GM19025 (cell line): ENCODE results near the gene WNT16.
A peak's percentile ranks its signal among the peaks of the same experiment; 100 is the strongest.
"Not testable (repeated sequence)": the region's sequence is repeated elsewhere in the genome, so short reads cannot be mapped to it uniquely, and the experiment has no call there.

Experiments used
- ATAC-seq: cut with Tn5 transposase; IDR thresholded peaks from one replicate; pipeline ENCODE4 v1.9.1; 2021; ENCODE audit warnings: mild to moderate bottlenecking, low read depth, moderate library complexity; ENCODE audit not compliant: unreplicated experiment

The WNT16 gene

DNA sequence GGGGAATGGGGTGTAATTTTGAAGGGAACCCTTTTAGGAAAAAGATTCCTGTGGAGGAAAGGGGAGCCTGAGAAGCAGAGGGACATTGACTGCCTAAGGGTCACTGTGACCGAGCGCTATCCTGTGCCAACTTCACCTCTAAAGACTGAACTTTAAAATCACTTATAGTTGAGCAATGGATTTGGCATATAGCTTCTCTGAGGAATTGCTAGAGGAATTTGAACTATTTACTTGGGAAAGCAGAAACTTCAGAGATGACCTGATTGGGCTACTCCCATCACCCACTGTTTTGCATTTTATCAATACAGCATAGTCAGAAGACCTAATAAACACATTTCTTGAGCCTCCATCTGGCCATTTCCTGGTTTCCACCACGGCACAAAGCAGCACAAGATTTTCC, 23.7 kb upstream of the WNT16 start:
- no peak for ATAC-seq

DNA sequence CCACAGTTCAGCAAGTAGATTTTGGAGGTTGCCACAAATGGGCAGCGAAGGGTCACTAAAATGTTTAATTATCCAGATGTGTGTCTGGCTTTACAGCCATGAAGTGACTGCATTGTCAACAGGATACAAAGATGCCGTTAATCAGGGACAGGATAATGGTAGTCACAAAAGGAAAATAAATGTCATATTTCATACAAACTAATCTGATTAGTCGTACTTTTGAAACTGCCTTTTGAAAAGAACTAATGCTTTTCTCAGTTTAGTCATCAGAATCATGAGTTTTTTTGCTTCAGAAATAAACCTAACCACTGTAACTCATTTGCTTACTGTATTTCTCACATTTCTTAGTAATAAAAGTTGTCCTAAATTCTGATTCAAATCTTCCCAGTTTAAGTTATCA, 22.2 kb upstream of the WNT16 start:
- ATAC-seq, result no peak

DNA sequence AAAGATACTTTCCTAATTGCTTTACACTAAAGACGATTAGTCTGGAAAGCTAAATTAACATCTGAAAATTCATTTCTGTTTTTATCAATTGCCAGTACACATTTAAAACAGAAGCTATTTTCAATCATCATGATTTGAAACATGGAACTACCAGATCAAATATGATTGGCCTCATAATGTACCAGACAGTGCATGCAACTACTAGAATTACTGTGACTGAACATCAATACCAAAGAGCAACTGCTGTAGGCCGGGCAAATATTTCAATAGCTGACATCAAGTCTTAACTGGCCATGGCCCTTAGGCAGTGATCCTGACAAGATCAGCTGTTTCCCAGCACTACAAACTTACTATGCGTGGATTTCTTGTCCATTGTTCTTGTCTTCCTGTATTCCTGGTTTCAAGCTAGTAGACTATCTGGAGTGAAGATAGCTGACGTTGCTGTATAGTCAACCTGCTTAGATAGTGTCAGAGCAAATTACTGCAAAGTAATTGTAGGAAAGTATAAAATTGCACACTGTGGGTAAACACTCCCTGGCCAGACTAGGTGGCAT, 21.7 kb upstream of the WNT16 start:
- no peak for ATAC-seq

DNA sequence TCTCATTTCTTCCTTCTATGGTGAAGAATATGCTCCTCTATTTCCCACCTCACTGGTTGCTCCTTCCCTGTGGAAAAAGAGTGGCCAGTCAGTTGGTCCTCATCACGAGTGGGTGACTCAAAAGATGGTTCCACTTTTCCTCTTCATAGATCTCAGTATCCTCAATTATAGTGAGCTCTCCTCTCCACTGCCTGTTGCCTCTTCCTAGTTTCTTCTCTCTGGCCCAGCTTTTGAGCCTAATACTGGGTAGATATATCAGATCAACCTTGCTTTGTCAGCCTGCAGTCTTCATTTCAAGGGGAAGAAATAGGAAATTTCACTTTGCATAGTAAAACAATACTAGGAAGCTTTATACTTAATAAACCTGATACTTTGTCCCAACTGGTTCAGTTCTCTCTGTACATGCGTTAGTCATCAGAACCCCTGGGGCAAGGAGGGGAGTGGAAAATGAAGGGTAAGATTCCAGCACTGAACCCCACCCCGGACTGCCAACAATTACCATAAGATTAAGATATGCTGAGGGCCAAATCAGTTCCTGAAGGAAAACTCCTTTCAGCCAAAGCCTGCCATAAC, 15.5 kb upstream of the WNT16 start:
- ATAC-seq, result no peak

DNA sequence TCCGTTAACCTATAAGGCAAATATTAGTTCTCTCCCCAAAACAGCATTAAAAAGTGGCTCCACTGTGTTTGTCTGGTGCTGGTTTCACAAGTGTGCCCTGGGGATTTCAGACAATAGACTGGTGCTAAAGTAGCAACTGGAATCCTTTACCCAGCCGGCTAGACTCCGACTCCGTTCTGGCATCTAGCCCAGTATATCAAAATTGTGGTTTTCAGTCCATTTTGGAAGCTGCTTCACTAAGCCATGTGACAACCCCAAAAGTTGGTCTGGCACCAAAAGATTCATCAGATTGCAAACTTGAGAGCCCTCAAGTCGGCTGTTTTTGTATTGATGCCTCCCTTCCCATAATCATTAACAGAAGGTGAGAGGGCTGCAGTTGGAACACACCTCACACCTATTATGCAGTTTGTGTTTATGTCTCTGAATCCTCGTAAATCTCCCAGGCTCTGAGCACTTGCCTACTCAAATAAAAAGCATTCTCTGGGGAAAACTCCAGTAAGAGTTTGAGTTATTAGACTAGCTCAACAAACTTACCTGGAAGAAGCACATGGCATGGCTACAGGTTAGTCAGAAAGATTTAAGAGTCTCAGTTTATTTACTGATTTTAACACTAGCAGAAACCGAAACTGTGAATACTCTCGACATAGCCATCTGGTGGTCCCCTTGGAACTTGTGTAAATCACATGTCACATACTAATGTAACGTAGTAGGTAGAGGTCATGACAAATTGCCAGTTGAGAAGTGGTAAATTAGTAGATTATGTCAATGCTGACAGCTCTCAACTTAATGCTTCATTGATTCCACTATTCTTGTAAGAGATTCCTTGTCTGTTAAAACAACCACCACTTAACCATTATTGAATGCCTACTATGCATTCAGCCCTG, 14.8 kb upstream of the WNT16 start:
- ATAC-seq, result peak; percentile 85

DNA sequence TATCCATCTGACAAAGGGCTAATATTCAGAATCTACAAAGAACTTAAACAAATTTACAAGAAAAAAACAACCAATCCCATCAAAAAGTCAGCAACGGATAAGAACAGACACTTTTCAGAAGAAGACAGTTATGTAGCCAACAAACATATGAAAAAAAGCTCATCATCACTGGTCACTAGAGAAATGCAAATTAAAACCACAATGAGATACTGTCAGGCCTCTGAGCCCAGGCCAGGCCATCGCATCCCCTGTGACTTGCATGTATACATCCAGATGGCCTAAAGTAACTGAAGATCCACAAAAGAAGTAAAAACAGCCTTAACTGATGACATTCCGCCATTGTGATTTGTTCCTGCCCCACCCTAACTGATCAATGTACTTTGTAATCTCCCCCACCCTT, 13.6 kb upstream of the WNT16 start:
- ATAC-seq, result not testable (repeated sequence)

DNA sequence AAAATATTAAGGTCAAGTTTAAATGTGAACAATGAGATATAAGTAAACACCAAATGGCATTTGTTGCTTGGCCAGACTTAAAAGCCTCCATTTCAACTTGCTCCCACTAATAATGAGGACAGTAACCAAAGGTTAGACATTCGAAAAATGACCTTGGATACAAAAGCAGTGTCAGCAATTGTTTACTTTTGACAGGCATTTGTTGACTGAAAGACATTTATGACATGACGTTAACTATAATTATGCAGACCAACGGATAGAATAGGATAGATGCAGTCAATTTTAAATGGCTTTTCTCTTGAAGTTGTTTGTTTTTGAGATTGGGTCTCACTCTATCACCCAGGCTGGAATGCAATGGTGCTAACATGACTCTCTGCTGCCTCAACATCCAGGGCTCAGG, 6.3 kb upstream of the WNT16 start:
- no peak for ATAC-seq

DNA sequence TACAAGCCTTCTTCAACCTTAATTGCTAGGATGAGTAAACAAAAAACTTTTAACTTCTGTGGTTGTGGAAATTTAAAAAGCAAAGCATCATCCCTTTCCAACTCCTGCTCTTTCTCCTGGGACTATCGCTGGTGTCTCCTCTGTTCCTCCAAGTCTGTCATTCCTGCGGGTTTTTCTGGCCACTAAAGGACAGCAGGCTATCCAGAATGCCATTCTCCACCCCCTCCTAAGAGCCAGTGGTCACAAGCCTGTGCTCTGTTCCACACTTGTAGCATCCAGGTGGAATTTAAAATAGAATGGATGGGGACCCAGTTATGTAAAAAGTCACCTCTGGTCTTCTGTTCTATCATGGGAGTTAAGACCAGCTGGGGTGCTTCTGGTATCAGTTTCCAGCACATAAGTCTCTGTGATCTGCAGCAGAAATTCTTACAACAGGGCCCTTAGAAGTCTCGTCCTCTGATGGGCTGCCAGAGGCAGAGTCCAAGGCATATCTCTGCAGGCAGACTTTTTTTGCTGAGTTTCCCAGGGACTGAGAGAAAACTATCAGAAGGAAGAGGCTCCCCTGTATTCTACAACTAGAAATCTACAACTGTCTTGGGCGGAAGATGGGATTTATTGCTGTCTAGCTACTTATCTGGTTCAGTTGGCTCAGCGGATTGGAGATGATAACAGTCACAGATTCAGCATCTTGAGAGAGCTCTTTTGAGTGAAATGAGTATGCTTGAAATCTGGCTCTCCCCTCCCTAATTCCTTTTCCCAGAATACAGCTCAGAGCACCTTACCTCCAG, 5.1 kb upstream of the WNT16 start:
- no peak for ATAC-seq

DNA sequence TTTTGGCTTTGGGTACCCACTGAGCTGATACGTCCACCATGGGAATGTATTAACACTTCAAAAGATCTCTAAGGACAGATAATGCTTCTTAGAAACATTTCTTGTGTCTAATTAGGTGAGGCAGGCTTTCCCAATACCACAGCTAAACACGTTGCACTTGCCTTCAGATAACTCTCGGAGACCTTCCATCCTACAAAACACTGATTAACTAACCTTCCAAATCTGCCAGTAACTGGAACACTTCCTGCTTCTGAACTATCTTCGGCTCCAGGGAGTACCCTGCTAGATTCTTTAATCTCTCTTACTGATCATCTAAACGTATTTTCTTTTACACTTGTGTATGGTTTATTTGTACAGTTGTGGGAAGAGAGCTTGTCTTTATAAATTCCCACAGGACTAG, 1.1 kb upstream of the WNT16 start:
- no peak for ATAC-seq

DNA sequence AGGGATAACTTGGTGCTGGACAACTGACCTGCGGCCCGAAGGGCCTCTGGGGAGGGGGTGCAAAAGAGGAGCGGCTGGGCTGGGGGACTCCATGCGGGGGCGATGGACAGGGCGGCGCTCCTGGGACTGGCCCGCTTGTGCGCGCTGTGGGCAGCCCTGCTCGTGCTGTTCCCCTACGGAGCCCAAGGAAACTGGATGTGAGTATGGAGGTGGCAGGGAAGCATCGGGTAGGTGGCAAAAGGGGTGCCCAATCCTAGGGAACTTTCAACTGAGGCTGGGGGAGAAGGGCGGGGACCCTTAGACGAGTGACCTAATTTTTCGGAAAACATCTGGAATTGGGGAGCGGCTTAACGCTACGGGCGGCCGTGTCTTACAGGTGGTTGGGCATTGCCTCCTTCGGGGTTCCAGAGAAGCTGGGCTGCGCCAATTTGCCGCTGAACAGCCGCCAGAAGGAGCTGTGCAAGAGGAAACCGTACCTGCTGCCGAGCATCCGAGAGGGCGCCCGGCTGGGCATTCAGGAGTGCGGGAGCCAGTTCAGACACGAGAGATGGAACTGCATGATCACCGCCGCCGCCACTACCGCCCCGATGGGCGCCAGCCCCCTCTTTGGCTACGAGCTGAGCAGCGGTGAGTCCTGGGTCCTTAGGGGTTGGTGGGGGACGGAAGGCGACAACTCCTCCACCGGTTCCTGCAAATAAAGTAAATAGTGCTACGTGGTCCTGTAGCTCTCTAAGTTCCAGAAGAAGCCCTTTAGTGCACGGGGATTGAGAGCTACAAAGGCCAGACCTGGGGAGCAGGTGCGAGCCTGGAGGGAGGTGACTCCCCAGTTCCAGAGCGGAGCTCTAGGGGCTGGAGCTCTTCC, 622 bp downstream of the WNT16 start:
- peak; percentile 65 for ATAC-seq

DNA sequence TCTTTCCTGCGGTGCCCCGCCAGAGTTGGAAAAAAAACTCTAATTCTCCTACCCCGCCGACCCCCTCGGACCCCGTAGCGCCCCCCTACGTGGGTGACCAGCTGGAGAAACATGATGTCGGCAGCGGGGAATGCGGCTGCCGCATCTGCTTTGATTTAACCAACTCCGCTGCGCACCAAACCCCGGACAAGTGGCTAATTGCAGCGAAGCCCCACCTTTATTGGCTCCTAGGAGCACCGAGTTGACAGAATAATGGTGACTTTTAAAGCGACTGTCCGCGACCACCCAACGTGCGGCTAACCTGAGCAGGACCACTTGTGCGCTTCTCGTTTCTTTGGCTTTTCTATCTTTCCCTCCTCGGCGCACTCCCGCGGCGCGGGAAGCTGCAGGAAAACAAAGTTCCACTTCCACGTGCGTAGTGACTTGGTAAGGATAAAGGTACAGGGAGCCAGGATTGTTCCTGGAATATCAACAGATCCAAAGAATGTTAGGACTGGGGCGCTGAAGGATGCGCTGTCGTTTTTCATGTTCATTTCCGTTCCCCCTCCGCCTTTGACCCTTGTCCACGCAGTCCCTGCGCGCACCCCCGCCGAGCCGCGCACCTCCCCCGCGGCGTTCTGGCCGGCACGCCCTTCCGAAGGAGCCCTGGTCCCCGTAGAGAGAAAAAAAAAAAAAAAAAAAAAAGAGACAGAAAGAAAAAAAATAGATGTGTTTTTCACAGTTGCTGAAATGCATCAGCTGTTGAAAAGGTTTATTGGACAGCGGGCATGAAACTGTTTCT, 1.4 kb downstream of the WNT16 start:
- ATAC-seq, result no peak

DNA sequence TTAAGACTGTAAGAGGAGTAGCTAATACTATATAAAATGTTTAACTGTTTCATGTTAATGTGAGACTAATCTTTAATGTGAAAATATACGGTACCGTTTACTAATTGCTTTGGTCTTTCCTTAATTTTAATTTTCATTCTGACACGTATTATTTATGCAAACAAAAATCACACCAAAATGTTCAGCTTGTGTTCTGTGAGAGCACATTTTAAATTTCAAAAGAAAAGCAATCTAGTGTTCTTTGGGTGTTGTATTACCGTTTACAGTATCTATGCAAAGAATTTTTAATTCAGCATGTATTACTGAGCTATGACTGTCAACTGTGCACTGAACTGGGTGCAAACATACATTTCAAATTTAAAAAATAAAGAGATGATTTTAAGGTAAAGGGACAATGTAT, 2.2 kb downstream of the WNT16 start:
- no peak for ATAC-seq

DNA sequence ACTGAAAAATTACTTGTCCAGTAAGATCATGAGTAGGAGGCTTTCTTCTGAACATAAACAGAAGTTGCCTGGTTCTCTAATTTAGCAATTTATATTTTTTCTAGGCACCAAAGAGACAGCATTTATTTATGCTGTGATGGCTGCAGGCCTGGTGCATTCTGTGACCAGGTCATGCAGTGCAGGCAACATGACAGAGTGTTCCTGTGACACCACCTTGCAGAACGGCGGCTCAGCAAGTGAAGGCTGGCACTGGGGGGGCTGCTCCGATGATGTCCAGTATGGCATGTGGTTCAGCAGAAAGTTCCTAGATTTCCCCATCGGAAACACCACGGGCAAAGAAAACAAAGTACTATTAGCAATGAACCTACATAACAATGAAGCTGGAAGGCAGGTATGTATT, 2.8 kb downstream of the WNT16 start:
- ATAC-seq, result no peak

DNA sequence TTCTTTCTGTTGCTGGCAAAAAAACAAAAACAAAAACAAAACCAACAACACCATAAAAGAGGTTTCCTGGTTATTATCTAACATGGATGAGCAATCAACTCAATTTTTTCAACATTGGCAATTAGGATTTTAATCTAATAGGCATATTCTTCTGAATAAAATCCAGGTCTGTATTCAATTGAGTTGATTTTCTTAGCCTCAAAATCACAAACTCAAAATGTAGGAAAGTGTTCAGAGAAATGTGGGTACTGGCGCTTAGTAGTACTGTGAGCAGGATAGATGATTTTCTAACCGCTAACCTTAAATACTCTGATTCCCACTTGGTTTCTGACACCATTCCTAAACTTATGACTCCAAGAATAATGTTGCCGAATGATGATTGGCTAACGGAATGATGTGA, 5.6 kb downstream of the WNT16 start:
- ATAC-seq, result no peak

DNA sequence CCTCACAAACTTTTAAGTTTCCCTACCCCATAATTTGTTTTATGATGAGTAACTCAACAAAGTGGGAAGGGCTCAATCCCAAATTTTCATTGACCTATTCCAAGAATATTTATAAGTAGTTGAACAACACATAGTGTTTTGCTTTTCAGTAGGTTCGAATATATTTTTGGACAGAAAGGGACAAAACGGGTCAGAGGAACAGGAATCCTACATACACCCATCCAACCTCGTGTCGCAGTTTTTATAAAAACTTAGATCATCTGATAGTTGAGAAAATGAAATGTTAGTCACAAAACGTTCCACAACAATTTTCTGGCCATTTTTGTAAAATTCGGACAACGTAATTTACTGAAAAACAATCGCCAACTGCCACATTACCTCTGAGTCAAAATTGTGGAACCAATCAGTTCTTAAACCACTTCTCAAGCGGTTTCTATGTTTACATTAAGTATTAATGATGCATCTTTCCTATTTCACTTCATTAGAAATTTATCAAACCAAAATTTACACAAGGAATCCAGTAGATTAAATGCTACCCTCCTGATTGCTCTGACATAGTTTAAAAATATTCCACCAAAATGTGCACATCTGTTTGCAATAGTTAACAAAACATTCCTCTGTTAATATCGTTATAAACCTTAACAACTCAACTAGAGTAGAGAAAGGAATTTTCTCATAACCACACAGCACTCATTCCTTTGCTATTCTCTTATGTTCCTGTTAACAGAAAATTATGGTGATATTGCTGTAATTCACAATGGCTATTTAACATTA, 6.3 kb downstream of the WNT16 start:
- ATAC-seq, result no peak

DNA sequence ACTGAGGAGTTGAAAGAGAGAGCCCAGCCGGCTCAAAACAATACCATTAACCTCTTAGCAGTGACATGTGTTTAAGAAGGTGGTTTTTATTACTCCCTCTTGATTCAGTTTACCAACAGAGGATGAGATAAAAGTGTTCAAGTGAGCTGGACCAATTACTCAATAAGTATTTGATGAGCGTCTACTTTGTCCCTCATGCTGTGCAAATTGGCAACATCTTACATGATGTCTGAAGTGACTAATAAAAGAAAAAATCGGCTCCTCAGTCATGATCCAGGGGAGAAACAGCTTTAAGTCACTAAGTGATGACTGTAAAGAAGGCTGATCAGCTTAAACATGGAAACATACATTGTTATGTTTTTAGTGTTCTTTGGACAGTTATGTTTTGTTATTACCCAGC, 7.8 kb downstream of the WNT16 start:
- ATAC-seq, result no peak

DNA sequence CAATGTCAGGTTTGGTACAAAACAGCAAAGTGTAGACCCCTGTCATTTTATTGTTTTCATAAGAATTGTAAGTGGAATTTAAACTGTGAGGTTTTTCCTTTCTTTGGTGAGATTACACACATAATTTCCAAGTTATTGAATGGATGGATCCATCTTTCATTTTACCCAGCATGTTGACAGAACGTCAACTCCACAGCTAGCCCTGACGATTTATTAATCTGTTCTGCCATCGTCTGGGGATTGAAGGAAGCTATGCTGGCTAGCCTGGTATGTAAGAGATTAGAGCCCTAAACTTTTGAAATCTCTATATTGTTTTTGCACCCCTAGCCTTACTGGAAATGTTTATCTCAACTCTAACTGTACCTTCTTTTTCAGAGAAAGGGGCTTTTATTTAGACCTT, 8.6 kb downstream of the WNT16 start:
- no peak for ATAC-seq

DNA sequence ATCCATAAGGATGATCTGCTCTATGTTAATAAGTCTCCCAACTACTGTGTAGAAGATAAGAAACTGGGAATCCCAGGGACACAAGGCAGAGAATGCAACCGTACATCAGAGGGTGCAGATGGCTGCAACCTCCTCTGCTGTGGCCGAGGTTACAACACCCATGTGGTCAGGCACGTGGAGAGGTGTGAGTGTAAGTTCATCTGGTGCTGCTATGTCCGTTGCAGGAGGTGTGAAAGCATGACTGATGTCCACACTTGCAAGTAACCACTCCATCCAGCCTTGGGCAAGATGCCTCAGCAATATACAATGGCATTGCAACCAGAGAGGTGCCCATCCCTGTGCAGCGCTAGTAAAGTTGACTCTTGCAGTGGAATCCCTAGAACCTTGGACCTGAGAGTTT, 10.3 kb downstream of the WNT16 start:
- ATAC-seq, result no peak

DNA sequence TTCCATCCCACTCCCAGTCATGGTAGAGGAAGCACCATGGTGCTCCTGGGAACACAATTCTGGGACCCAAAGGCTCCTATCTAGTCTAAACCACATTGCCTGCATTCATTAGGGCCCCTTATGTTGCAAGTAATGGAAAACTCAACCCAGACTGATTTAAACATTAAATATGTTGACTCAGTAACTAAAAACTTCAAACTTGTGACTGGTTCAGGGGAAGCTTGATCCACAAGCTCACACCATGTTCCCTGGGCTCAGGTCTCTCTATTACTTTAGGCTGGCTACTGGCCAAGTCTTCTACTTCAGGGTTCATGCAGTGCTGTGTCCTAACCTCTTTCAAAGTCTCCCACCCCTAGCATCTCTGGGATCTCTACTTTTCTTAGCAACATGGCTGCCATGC, 13.1 kb downstream of the WNT16 start:
- ATAC-seq, result no peak
